HG02970 (cell line): ENCODE data around the gene HYLS1.
A peak's percentile ranks its signal among the peaks of the same experiment; 100 is the strongest.
"Not testable (repeated sequence)": the region's sequence is repeated elsewhere in the genome, so short reads cannot be mapped to it uniquely, and the experiment has no call there.

ENCODE experiments used
- ATAC-seq: cut with Tn5 transposase; IDR thresholded peaks from one replicate; pipeline ENCODE4 v1.9.1; 2021; ENCODE audit warnings: mild to moderate bottlenecking, moderate library complexity, moderate number of reproducible peaks; ENCODE audit not compliant: unreplicated experiment, low FRiP score

Gene HYLS1

GRCh38 chr11:125902927-125903710 is 15.7 kb downstream of the HYLS1 start, which contains the start of gene PUS3:
TSS of gene PUS3 (minus strand) at chr11:125903206. CDS start at chr11:125896284, 6,922 bp downstream.
- ATAC-seq, result peak; percentile 94

DNA sequence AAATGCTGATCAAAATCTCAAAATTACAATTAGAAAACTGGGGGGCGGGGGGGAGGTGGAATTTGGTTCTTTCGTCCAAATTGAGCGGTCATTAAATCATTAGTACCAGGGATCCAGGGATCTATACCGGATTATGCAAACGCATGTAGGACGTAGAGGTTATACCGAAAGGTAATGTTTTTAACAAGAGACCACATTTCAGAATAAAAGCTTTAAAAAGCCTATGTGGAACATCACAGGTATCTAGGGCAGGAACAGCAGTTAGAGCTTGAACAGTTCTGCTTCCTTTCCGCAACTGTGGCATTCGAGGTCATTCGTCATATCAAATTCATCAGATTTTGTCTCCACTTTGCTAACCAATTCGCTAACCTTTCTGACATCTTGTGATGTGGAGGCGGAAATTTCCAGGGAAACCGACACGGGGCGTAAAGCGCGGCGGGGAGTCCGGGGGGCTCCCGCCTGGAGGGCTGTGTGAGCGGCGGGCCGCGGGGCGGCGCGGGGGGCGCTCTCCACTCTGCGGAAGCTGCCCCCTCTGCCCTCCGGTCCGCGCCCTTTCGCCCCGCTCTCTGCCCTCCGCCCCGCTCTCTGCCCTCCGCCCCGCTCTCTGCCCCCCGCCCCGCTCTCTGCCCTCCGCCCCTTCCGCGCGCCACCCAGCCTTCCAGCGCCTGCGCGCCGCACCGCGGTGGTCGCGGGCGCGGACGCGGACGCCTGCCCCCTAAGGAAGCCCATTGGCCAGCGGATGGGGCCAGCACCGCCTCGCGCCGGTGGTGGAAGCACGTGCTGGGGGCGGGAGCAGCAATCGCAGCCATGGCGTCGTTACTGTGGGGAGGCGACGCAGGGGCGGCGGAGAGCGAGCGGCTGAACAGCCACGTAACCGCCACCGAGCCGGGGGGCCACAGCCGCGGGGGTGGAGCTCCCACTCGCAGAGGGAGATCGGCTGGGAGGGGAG is 16.5 kb downstream of the HYLS1 start, which contains the start of gene DDX25:
DDX25 (plus strand) TSS at position 798 of the 949 bp plus-strand sequence; CDS start at position 808, 10 bp downstream.
- no peak for ATAC-seq

DNA sequence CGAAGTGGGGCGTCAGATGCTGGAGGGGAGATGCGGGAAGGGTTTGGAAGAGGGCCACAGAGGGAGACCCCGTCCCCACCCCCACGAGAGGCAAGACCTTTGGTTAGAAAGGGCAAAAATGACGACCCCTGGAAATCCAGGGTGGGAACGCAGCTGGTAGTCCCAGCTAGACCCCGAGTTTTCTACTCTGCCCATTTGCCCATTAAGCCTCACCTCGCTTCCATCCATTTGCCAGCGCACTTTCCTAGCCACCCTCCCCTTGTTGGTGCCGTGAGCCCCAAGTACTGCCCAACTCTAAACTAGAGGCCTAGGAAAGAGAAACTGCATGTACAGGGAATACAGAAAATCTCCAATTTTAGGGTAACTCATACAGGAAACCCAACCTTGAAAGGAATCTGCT is 17.2 kb downstream of the HYLS1 start:
- no peak for ATAC-seq

- ATAC-seq, result no peak
Observed at GRCh38 chr11:125910226-125910849, 22.9 kb downstream of the HYLS1 start.

DNA sequence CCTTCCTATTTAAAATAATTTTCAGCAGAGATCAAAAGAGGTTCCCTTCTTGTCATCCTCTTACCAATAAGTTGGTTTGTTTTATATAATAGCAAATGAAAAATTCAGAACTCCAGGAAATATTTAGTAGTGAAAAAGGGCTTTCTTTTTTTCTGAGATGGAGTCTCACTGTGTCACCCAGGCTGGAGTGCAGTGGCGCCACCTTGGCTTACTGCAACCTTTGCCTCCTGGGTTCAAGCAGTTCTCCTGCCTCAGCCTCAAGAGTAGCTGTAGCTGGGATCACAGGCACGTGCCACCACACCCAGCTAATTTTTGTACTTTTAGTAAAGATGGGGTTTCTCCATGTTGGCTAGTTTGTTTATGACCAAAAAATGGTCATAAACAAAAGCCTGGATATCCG is 27.1 kb downstream of the HYLS1 start:
- not testable (repeated sequence) for ATAC-seq

- no peak for ATAC-seq
Observed at GRCh38 chr11:125916683-125917347, 29.3 kb downstream of the HYLS1 start.

- ATAC-seq, result no peak
Observed at GRCh38 chr11:125918140-125918840, 30.8 kb downstream of the HYLS1 start.

DNA sequence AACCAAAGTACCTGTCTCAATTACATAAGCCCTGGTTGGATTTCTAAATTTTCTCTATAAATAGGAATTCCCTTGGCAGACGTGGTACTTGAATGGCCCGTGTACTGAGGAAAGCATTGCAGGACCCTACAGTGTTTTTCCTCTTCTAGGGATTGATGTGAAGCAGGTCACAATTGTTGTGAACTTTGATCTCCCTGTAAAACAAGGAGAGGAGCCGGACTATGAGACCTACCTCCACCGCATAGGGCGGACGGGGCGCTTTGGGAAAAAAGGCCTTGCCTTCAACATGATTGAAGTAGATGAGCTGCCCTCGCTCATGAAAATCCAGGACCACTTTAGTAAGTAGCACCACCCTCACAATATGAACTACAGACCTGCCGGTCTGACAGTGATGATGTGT is 33.6 kb downstream of the HYLS1 start:
- ATAC-seq, result no peak

DNA sequence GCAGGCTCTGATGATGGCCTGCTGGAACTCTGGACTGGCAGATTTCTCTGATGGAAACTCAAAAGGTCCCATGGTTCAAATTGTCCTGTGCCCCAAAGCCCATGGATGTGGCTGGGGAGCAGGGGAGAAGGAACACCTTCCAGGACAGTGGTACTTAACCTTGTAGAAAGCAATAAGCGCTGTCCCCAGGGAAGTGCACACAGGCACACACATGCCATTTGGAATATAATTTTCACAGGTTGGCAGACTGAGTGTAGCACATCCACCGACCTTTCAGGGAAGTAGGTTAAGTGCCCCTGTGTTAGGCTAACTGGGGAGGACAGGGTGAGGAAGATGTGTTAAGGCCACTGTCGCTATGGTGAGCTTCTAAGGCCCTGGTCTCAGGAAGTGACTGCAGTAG is 34.7 kb downstream of the HYLS1 start:
- ATAC-seq, result no peak

- ATAC-seq, result no peak
Observed at GRCh38 chr11:125923012-125923579, 35.6 kb downstream of the HYLS1 start.

DNA sequence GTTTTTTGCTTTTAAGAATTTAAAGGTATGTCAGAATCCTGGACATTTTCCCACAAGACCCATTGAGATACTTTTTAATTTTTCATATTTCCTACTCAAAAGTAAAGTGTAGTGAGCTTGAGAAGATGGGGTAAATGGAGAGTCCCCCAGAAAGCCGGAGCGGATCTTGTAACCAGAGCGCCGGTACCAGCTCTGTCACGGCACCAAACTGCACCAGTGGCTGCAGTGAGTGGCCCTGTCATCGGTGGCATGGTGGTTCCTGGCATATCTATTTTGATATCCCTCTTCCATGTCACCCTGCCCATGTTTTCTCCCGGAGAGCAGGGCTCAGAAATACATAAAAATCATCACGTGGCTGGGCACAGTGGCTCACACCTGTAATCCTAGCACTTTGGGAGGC is 36.2 kb downstream of the HYLS1 start:
- ATAC-seq, result no peak

GRCh38 chr11:125924384-125925007 is 37.0 kb downstream of the HYLS1 start:
- no peak for ATAC-seq

DNA sequence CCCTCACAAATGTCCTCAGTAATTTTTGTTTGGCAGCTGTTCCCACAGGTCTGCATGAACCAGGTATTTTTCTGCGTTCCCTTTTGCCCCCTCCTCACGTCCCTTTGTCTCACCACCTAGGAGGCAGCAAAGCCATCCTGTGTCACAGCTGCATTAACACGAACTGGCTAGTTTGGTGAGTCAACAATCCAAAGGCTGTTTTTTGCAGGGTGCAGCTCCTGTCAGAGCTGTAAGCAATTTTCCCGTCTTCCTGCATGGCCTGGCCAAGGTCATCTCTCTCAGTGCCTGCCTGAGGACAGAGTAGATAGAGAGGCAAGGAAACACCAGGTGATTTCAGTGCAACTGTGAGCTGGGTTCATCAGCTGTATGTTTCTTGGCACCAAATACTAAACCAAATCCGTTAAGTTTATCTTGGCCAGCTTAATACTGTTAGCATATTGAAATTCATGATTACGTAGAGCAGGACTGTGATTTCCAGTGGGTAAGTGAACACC is 37.8 kb downstream of the HYLS1 start:
- ATAC-seq, result no peak

GRCh38 chr11:125925804-125926203 is 38.3 kb downstream of the HYLS1 start:
- no peak for ATAC-seq

GRCh38 chr11:125926682-125927081 is 39.2 kb downstream of the HYLS1 start:
- no peak for ATAC-seq

- ATAC-seq, result no peak
Observed at GRCh38 chr11:125929445-125930075, 42.1 kb downstream of the HYLS1 start.

DNA sequence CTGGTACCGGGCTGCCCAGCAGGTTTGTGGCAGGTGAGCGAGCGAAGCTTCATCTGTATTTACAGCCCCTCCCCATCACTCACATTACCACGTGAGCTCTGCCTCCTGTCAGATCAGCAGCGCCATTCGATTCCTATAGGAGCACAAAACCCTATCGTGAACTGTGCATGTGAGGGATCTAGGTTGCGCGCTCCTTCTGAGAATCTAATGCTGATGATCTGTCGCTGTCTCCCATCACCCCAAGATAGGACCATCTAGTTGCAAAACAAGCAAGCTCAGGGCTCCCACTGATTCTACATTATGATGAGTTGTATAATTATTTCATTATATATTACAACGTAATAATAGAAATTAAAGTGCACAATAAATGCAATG is 42.6 kb downstream of the HYLS1 start:
- ATAC-seq, result no peak

DNA sequence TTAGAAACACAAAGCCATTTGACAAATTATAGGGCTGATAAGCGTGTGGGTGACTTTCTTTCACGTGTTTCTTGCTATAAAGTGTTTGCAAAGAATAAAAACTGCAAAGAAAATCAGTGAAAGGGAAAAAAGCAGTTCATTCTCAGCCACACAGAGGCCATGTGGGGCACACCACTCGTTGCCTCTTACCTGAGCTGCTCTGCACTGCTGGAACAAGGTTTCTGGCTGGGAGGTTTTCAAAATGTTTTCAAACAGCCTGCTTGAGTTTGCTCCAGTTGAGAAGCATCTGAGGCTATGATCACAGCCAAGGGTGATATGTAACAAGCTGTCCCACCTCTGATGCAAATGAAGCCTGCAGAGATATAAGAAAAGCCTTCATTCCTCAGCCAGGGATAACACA is 43.6 kb downstream of the HYLS1 start:
- ATAC-seq, result no peak
